Right atrium auricular region (tissue), 2 donors: ENCODE results near the gene TMCC3. TPM values are rescaled to one million over a fixed set of nuclear protein-coding genes. Genes with fewer than 3 reads are reported as not detected.
"Not testable (repeated sequence)": the region's sequence is repeated elsewhere in the genome, so short reads cannot be mapped to it uniquely, and the experiment has no call there.

Experiments
- DNase-seq: peaks from one replicate; pipeline ENCODE4 v3.0.0-alpha.2; 2019; ENCODE audit warnings: low spot score
- H3K27ac ChIP-seq, 2 donors: fragments of 200-600 bp; sonication (generic); 1 replicate in 1 of 2; 2 replicates in 1 of 2; pipeline ENCODE4 v1.5.1; 2016 to 2019
- H3K27me3 ChIP-seq, 2 donors: fragments of 200-600 bp; sonication (generic); one replicate each; pipeline versions ENCODE4 v1.5.1 to v1.6.0; 2017 to 2019
- H3K36me3 ChIP-seq: fragments of 200-600 bp; sonication (generic); one replicate; pipeline ENCODE4 v1.5.1; 2016
- H3K4me1 ChIP-seq, 2 donors: fragments of 200-600 bp; sonication (generic); one replicate each; pipeline versions ENCODE4 v1.5.1 to v1.6.0; 2017 to 2019
- H3K4me3 ChIP-seq, 2 donors: fragments of 200-600 bp; sonication (generic); 1 replicate in 1 of 2; 2 replicates in 1 of 2; pipeline ENCODE4 v1.5.1; 2017 to 2019; ENCODE audit warnings: mild to moderate bottlenecking in 1 of 2, moderate library complexity in 1 of 2
- H3K9me3 ChIP-seq, 2 donors: fragments of 200-600 bp; sonication (generic); one replicate each; pipeline ENCODE4 v1.5.1; 2019
- total RNA-seq, 2 donors: library from RNA; depleted of rRNA; stranded (reverse); fragments of >200 nt; gene quantifications; one replicate each; pipeline ENCODE4 v1.1.0, GENCODE V29; 2016
- TF ChIP-seq, protein P1 (sequence below), 2 donors: fragments of 200-600 bp; sonication (generic); IDR thresholded peaks; one replicate each; pipeline ENCODE4 v1.5.1; 2019; ENCODE audit warnings: antibody characterized with exemption in 2 of 2

Gene TMCC3
- total RNA-seq, 2 donors from 2014 or later = 4.4 to 4.7 TPM

DNA sequence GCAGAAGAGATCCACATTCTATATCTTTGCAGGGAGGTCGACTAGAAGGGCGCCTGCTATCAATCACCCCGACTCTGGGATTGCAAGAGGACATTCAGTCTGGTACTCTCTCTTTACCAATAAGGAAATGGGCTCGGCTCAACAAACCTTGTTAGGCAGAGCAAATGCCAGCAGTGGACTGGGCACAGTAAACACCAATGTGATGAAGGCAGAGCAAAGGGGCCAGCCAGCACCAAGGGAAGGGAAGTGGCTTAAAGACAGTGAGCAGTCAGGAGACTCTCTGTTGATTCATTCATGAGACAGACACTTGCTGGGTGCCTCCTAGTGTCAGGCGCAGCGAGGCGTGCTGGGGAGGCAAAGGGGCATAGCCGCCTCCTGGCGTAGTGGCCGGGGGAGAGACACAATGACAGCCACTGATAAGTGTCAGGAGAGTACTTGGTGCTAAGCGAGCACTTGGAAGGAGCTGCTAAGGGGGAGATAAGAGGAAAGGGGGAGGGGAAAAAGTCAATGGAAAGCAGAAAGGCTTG is 34.1 kb downstream of the TMCC3 start:
- TF ChIP-seq, protein P1, sequence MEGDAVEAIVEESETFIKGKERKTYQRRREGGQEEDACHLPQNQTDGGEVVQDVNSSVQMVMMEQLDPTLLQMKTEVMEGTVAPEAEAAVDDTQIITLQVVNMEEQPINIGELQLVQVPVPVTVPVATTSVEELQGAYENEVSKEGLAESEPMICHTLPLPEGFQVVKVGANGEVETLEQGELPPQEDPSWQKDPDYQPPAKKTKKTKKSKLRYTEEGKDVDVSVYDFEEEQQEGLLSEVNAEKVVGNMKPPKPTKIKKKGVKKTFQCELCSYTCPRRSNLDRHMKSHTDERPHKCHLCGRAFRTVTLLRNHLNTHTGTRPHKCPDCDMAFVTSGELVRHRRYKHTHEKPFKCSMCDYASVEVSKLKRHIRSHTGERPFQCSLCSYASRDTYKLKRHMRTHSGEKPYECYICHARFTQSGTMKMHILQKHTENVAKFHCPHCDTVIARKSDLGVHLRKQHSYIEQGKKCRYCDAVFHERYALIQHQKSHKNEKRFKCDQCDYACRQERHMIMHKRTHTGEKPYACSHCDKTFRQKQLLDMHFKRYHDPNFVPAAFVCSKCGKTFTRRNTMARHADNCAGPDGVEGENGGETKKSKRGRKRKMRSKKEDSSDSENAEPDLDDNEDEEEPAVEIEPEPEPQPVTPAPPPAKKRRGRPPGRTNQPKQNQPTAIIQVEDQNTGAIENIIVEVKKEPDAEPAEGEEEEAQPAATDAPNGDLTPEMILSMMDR (IDR thresholded peaks at IDR 0.05) = no peak
- Histone ChIP-seq H3K36me3 (no peaks in the 10 kb centered on the region), H3K9me3 (no peaks in the 10 kb centered on the region), H3K27ac (peak overlapping the region; percentile 46 to 58), H3K4me3 (peak overlapping the region in 1 of 2 donors; percentile 27), H3K4me1 (peaks cover 0 to 32% of the 10 kb centered on the region in 2 donors), H3K27me3 (no peaks in the 10 kb centered on the region)
- no peak for DNase-seq

GRCh38 chr12:94615260-94616181 is 34.8 kb downstream of the TMCC3 start:
- no peak for DNase-seq
- Histone ChIP-seq H3K36me3 (no peaks in the 10 kb centered on the region), H3K4me3 (peak overlapping the region in 1 of 2 donors; percentile 27), H3K27me3 (no peaks in the 10 kb centered on the region), H3K4me1 (peaks cover 0 to 30% of the 10 kb centered on the region in 2 donors), H3K9me3 (no peaks in the 10 kb centered on the region), H3K27ac (peak overlapping the region; percentile 46 to 58)
- TF ChIP-seq, protein P1 (IDR thresholded peaks at IDR 0.05) = no peak

- TF ChIP-seq, protein P1 (IDR thresholded peaks at IDR 0.05) = no peak
- Histone ChIP-seq H3K4me3 (no peak overlapping the region), H3K36me3 (no peaks in the 10 kb centered on the region), H3K9me3 (no peaks in the 10 kb centered on the region), H3K27me3 (no peaks in the 10 kb centered on the region), H3K27ac (no peak overlapping the region), H3K4me1 (peaks cover 0 to 30% of the 10 kb centered on the region in 2 donors)
- DNase-seq = no peak
Observed at GRCh38 chr12:94614288-94614721, 36.1 kb downstream of the TMCC3 start.

GRCh38 chr12:94609917-94610443 is 40.4 kb downstream of the TMCC3 start:
- TF ChIP-seq, protein P1 (IDR thresholded peaks at IDR 0.05) = no peak
- Histone ChIP-seq H3K9me3 (peaks cover 0 to 8% of the 10 kb centered on the region in 2 donors), H3K27me3 (no peaks in the 10 kb centered on the region), H3K4me1 (peaks cover 0 to 9% of the 10 kb centered on the region in 2 donors), H3K4me3 (no peak overlapping the region), H3K27ac (no peak overlapping the region), H3K36me3 (no peaks in the 10 kb centered on the region)
- DNase-seq = no peak

- not testable (repeated sequence) for H3K4me1 ChIP-seq, H3K4me3 ChIP-seq, H3K36me3 ChIP-seq, H3K9me3 ChIP-seq, H3K27me3 ChIP-seq, H3K27ac ChIP-seq, DNase-seq
Observed at GRCh38 chr12:94606810-94607209, 43.5 kb downstream of the TMCC3 start.

- Histone ChIP-seq H3K9me3 (peaks cover 0 to 8% of the 10 kb centered on the region in 2 donors), H3K36me3 (no peaks in the 10 kb centered on the region), H3K4me1 (no peaks in the 10 kb centered on the region), H3K27ac (no peak overlapping the region), H3K4me3 (no peak overlapping the region), H3K27me3 (no peaks in the 10 kb centered on the region)
- TF ChIP-seq, protein P1 (IDR thresholded peaks at IDR 0.05) = no peak
- no peak for DNase-seq
Observed at GRCh38 chr12:94604366-94604698, 46.0 kb downstream of the TMCC3 start.
